ENCODE results near the gene AOC2.

DNA sequence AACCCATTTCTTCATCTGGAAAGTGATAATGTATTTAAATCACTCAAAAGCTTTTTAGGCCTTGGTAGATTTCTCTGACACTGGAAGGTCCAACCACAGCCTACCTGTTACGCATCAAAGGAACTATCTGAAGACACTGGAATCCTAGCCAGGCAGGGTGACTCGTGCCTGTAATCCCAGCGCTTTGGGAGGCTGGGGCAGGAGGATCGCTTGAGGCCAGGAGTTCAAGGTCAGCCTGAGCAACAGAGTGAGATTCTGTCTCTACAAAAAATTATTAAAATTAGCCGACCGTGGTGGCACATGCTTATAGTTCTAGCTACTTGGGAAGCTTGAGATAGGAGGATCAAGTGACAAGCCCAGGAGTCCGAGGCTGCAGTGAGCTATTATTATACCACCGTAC is 37.8 kb downstream of the AOC2 start:
- TF ChIP-seq, protein P1, sequence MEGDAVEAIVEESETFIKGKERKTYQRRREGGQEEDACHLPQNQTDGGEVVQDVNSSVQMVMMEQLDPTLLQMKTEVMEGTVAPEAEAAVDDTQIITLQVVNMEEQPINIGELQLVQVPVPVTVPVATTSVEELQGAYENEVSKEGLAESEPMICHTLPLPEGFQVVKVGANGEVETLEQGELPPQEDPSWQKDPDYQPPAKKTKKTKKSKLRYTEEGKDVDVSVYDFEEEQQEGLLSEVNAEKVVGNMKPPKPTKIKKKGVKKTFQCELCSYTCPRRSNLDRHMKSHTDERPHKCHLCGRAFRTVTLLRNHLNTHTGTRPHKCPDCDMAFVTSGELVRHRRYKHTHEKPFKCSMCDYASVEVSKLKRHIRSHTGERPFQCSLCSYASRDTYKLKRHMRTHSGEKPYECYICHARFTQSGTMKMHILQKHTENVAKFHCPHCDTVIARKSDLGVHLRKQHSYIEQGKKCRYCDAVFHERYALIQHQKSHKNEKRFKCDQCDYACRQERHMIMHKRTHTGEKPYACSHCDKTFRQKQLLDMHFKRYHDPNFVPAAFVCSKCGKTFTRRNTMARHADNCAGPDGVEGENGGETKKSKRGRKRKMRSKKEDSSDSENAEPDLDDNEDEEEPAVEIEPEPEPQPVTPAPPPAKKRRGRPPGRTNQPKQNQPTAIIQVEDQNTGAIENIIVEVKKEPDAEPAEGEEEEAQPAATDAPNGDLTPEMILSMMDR (IDR thresholded peaks at IDR 0.05; ENCODE audit: low read depth, low read length, missing input control) = no peak
- TF ChIP-seq YY1 (IDR thresholded peaks at IDR 0.05) = no peak
- TF ChIP-seq, protein P2, sequence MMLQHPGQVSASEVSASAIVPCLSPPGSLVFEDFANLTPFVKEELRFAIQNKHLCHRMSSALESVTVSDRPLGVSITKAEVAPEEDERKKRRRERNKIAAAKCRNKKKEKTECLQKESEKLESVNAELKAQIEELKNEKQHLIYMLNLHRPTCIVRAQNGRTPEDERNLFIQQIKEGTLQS (IDR thresholded peaks at IDR 0.05) = no peak

All from liver (tissue), 3 donors.